Posterior vena cava (tissue), 2 donors: Measurements from ENCODE around the gene LRRC3. TPM values are rescaled to one million over a fixed set of nuclear protein-coding genes. Genes with fewer than 3 reads are reported as not detected.

Experiments used
- DNase-seq: peaks from one replicate; pipeline ENCODE4 v3.0.0-alpha.2; 2020; ENCODE audit warnings: low spot score
- intact Hi-C, 2 donors: fragments of 100-400 bp; cut with DNase I; formaldehyde crosslinking; loops; one replicate each; pipeline versions ENCODE4 v1.14.1 to v1.14.2; 2022 to 2023
- total RNA-seq, 2 donors: library from RNA; stranded (reverse); fragmentation: NEBNext Ultra II Directional; extraction: Animal tissue kit (Norgen Biotek cat#: 25700); gene quantifications; one replicate each; pipeline ENCODE4 v1.2.1, GENCODE V29; 2021
- donor health status: DM: yes; HTN: yes; CAD: no.
- donor health status: DM: yes; HTN: yes; CAD: no.

The LRRC3 gene
- total RNA-seq, 2 donors from 2014 or later: 1.5 to 1.8 TPM

GRCh38 chr21:44485796-44486195 is 30.5 kb downstream of the LRRC3 start:
- intact Hi-C loops: no loop called here
- no peak for DNase-seq

DNA sequence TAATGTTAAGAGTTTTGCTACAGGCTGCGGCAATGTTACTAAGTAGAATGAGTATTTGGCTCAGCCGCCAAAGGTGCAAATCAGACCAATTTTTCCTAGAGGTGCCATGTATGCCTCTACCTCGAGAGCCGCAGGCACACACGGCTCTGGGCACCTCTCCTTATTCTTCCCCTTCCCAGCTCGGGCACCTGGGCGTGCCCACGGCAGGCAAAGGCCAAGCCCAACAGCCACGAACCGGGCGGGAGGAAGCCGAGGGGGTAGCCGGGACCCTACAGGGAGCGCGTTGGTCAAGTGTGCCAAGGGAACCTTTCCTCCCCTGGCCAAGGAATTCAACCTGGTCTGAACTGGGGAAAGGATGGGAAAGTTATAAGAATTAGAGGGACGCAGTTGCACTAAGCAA is 31.0 kb downstream of the LRRC3 start:
- intact Hi-C loops: no loop called here
- no peak for DNase-seq

GRCh38 chr21:44487831-44488230 is 32.5 kb downstream of the LRRC3 start:
- DNase-seq: no peak
- intact Hi-C loops: no loop called here

DNA sequence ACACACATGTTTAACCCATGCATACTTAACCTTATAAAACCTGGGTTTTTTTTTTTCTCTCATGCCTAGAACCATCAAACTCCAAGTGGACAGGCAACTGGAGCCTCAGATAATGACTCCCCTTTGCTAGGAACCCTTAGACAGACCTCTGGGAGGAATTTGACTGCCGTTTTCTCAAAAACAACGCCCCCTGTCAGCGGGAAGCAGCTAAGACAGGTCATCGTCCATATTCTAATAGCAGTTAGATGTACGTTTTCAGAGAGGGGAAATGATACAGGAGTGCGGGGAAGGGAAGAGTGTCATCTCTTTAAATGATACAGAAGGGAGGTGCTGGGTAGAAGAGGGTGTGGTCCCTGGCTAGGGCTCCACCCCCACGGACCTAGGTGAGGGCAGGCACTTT is 34.7 kb downstream of the LRRC3 start:
- intact Hi-C loops: no loop called here

DNA sequence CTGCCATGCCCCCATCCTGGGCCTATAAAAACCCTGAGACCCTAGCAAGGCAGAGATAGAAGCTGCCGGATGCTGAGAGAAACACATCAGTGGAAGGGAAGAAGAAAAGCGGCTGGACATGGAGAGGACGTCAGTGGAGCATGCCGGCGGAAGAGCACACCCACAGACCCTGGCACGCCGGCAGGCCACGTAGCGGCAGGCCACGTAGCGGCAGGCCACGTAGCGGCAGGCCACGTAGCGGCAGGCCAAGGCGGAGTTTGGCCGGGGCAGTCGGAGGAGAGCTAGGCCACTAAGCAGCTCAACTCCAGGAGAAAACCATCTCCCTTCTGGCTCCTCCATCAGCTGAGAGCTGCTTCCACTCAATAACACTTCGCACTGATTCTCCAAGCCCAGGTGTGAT is 35.1 kb downstream of the LRRC3 start:
- intact Hi-C loops: no loop called here
- DNase-seq: no peak

More for the DNA sequence above, 34.7 kb downstream of the LRRC3 start:
- DNase-seq: no peak

DNA sequence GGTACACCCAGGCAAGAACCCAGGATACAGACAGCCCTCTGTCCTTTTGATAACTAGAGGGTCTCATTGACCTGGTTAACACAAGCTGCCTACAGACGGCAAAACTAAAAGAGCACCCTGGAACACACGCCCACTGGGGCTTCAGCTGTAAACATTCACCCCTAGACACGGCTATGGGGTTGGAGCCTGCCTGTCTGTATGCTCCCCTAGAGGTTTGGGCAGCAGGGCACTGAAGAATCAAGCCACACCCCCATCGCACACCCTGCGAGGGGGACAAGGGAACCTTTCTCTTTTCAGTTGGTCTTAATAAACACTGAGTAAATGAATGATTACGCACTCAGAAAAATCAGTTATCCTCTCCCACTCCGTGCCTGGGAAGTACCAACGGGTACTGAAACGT is 35.5 kb downstream of the LRRC3 start:
- intact Hi-C loops: no loop called here
- DNase-seq: no peak

GRCh38 chr21:44492567-44493385 is 37.5 kb downstream of the LRRC3 start:
- DNase-seq: no peak
- intact Hi-C loops: no loop called here

DNA sequence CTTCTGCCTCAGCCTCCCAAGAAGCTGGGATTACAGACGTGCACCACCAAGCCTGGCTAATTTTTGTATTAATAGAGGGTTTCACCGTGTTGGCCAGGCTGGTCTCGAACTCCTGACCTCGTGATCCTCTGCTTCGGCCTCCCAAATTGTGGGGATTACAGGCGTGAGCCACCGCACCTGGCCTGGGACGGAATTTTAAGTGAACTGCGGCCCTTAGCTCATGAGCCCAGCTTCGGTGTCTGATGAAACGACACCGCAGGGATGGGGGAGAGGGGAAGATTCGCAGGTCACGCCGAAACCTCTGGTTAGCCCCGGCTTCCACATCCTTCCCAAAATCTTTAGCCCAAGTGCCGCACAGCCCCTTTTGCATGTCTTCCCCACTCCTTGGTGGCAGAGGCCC is 39.1 kb downstream of the LRRC3 start:
- intact Hi-C loops: no loop called here
- DNase-seq: no peak

GRCh38 chr21:44494956-44495355 is 39.6 kb downstream of the LRRC3 start:
- intact Hi-C loops: no loop called here
- DNase-seq: no peak

- DNase-seq: no peak
- intact Hi-C loops: no loop called here
Observed at GRCh38 chr21:44495611-44496563, 40.6 kb downstream of the LRRC3 start.

DNA sequence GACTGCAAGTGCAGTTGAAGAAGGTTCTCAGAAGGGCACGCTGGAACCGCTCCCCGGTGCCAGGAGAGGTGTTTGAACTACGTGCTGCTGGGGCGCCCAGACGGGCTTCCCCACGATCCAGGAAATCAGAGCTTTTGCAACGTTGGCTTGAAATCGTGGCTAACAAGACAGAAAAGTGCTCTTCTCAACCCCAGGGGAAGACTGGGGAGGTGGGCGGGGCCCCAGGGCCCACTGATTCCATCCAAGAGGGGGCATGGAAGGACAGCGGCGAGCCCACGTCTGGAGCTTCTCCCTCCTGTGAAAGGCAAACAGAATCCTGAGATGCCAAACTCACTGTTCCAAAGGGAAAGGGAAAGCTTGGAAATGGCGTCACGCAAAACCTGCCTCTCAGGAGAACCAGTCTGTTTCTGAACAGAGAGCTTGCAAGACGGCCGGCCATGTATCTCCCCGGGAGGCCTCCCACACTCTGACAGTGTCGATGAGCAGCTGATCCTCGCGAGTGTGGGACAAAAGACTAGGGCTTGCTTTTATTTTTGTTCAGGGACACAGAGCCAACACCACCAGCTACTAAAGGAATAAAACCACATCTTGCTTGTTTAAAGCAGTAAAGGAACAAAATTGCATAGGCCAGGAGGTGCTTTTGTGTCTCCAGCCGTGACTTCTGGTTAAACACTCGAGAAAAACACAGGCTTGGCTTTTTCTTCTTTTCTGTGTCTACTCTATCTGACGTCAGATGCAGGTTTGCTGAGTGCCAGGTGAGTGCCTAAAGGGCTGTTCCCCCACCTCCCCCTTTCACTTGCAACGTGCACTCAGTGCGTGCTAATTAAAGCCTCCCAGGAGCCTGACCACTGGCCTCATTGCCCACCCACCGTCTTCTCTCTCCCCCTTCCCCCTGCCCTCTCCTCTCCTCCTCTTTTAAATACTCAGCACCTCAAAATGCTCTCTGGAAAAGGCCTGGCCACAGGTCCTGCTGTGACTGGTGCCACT is 41.5 kb downstream of the LRRC3 start:
- no peak for DNase-seq
- intact Hi-C loops: no loop called here

DNA sequence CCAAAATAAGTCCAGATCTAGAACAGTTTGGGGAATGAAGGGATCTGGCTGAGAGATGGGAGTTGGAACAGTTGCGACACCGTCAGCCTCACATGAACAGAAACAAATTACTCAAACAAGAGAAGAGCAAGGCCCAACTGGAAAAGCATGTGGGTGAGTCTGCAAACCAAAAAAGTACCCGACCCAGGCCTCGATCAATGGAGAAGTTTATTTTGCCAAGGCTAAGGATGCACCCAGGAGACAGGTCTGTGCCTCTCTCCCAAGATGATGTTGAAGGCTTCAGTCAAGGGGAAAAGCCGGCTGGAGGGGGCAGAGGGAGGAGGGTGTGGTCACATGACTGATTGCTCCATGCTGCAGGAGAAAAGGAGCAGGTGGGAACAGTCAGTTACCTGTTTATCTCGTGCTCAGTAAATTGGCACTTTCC is 42.4 kb downstream of the LRRC3 start:
- intact Hi-C loops: no loop called here
- no peak for DNase-seq

DNA sequence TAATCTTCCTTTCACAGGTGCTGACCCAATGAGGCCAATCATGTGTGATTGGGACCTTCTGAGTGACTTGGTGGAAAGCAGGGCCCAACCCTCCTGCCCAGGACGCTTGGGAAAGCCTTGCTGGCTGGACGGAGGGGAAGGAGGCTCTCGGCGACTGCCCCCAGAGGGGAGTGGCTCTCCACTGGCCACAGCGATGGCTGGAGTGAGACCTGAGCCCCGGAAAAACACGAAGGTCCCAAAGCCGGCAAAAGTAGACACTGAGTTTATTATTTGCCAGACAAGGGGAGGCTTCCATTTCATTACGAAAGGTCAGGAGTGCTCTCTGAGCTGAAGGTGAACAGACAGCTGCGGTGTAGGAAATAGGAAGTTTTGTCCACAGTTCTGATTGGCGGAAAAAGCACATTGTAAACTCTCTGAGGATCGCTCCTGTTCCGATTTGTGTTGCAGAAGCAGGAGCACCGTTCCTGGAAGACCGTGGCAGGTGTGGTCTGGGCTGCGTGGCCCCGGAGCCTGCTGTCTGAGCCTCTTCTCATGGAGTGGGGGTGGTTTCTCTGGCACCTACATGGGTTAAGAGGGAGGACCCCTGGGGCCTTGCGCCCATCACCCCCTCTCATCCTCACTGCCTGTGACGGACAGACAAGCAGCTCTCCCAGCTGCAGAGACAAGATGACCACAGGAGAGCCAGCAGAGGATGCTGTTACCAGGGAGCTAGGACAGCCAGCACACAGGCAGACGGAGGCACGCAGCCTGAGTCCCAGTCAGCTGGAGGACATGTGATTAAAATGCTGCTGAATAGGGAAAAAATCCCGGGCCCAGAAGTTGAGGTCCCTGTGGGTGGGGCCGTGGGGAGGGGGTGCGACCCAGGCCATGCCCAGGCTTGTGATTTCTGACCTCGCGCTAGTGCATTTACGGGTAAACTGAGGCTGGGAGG is 43.2 kb downstream of the LRRC3 start:
- DNase-seq: no peak
- intact Hi-C loops: no loop called here

DNA sequence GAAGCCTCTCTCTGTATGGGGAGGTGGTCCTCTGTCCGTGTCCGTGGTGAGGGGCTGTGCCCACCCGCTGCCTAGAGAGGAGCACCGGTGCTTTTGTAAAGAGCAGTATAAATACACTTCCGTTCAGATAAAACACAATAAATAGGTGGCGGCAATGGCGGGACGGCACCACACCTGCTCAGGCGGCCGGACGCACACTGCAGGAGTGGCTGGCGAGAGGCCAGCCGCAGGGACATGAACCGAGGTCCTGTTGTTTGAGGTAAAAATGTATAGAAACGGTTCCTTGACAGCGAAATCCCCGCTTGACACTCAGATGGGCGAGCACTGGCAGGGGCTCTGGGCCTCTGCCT is 43.9 kb downstream of the LRRC3 start:
- intact Hi-C loops: no loop called here
- no peak for DNase-seq

GRCh38 chr21:44499631-44500030 is 44.3 kb downstream of the LRRC3 start:
- intact Hi-C loops: loop anchor here in 1 of 2 donors (5.0 kb wide), 1 partner anchor 1308 kb away; no protein-coding TSS in a partner anchor
- no peak for DNase-seq

DNA sequence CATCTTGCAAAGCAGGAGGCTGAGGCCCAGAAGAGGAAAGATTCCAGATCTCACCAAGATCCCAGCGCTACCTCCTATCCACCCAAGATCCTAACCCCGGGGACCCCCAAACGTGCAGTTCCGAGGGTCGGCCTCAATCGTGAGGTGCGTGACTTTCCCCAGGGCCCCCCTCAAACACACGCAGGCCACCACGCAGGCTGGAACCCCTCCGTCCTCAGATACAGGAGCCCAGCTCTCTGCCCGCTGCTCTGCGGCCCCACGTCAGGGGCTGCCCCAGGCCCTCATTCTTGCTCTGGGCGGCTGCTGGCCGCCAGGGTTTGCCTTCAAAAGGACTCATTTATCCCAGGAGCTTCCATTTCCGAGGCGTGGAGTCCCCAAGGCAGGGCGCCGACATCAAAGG is 44.8 kb downstream of the LRRC3 start:
- intact Hi-C loops: loop anchor here in 1 of 2 donors (5.0 kb wide), 1 partner anchor 1307 kb away; no protein-coding TSS in a partner anchor
- no peak for DNase-seq

GRCh38 chr21:44502171-44502958 is 47.1 kb downstream of the LRRC3 start:
- no peak for DNase-seq
- intact Hi-C loops: loop anchor here in 1 of 2 donors (5.0 kb wide), 1 partner anchor 1305 kb away; no protein-coding TSS in a partner anchor
